ENCODE measurements around the gene INPP5B. TPM values are rescaled to one million over a fixed set of nuclear protein-coding genes. Genes with fewer than 3 reads are reported as not detected.
"Not testable (repeated sequence)": the region's sequence is repeated elsewhere in the genome, so short reads cannot be mapped to it uniquely, and the experiment has no call there.

INPP5B gene
- total and polyA plus RNA-seq, 2 donors: 26.9 to 27.8 TPM

DNA sequence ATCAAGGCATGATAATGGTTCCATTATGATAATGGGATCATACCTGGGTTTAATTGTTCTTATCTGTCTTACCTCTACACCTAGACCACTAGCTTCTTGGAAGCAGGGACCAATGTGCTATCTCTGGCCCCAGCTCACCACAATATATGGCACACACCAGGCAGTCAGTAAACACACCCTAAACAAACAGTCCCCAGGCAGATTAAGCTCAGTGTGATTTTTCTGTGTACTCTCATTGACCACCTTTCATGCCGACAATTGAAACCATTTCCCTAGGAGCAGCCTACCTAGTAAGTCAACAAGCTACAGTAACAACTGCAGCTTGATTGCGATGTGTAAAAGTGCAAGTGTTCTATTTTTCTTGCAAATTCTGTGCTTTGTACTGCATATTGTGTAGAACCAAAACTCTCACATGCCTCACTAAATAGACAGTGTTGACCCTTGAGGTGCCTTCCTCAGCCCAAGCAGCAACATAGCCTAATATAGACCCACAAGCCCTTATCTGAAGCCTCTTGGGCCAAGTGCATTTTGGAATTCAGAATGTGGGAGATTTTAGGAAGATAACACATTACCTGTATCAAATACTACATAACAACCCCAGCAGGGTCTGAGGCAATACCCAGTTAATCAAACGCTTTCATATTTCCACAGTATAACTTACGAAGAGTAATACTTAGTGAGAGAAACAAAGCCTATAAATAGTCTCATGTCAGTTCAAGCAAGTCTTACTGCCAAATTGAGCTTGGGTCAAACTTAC, 32.0 kb downstream of the INPP5B start:
- no peak overlapping the region for H3K27ac ChIP-seq (ENCODE audit: low read depth)
- H3K4me3 ChIP-seq (ENCODE audit: low read depth, low read length): no peak overlapping the region

DNA sequence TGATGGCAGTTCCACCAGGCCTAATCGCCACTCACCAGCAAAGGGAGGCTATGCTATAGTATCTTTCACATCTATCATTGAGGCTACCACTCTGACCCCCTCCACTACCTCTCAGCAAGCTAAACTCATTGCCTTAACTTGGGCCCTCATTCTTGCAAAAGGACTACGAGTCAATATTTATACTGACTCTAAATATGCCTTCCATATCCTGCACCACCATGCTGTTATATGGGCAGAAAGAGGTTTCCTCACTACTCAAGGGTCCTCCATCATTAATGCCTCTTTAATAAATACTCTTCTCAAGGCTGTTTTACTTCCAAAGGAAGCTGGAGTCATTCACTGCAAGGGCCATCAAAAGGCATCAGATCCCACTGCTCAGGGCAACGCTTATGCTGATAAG, 35.4 kb downstream of the INPP5B start:
- not testable (repeated sequence) for H3K4me3 ChIP-seq (ENCODE audit: low read depth, low read length); H3K4me1 ChIP-seq (ENCODE audit: insufficient read depth); H3K36me3 ChIP-seq (ENCODE audit: insufficient read depth); H3K27ac ChIP-seq (ENCODE audit: low read depth); DNase-seq (ENCODE audit: extremely low spot score)
- 92% methylated on average over 3 of the region's 3 CpGs for WGBS

More for the DNA sequence above, 32.0 kb downstream of the INPP5B start:
- 76% methylated on average over 4 of the region's 4 CpGs for WGBS
- DNase-seq (ENCODE audit: extremely low spot score): no peak
- Histone ChIP-seq H3K4me1 (ENCODE audit: insufficient read depth) (no peaks in the 10 kb centered on the region), H3K36me3 (ENCODE audit: insufficient read depth) (no peaks in the 10 kb centered on the region)

DNA sequence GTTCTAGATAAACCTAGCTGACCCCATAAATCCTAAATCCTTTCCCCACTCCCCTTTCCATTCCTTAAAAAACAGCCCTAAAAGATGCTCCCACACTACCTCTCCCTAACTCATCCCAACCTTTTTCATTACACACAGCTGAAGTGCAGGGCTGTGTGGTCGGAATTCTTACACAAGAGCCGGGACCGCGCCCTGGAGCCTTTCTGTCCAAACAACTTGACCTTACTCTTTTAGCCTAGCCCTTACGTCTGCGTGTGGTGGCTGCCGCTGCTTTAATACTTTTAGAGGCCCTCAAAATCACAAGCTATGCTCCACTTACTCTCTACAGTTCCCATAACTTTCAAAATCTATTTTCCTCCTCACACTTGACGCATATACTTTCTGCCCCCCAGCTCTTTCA, 36.0 kb downstream of the INPP5B start:
- H3K36me3 ChIP-seq (ENCODE audit: insufficient read depth); DNase-seq (ENCODE audit: extremely low spot score); H3K27ac ChIP-seq (ENCODE audit: low read depth); H3K4me3 ChIP-seq (ENCODE audit: low read depth, low read length); H3K4me1 ChIP-seq (ENCODE audit: insufficient read depth): not testable (repeated sequence)
- 74% methylated on average over 8 of the region's 8 CpGs for WGBS

DNA sequence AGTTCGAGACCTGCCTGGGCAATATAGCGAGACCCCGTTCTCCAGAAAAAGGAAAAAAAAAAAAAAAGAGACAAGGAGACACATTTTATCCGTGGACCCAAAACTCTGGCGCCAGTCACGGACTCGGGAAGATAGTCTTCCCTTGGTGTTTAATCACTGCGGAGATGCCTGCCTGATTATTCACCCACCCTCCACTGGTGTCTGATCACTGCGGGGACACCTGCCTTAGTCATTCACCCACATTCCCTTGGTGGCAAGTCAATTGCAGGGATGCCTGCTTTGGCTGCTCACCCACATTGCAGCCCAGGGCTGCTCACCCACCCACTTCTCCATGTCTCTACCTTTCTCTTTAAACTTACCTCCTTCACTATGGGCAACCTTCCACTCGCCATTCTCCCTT, 38.3 kb downstream of the INPP5B start:
- not testable (repeated sequence) for H3K4me1 ChIP-seq (ENCODE audit: insufficient read depth); DNase-seq (ENCODE audit: extremely low spot score); H3K27ac ChIP-seq (ENCODE audit: low read depth); H3K36me3 ChIP-seq (ENCODE audit: insufficient read depth); H3K4me3 ChIP-seq (ENCODE audit: low read depth, low read length)
- WGBS: 96% methylated on average over 10 of the region's 10 CpGs

DNA sequence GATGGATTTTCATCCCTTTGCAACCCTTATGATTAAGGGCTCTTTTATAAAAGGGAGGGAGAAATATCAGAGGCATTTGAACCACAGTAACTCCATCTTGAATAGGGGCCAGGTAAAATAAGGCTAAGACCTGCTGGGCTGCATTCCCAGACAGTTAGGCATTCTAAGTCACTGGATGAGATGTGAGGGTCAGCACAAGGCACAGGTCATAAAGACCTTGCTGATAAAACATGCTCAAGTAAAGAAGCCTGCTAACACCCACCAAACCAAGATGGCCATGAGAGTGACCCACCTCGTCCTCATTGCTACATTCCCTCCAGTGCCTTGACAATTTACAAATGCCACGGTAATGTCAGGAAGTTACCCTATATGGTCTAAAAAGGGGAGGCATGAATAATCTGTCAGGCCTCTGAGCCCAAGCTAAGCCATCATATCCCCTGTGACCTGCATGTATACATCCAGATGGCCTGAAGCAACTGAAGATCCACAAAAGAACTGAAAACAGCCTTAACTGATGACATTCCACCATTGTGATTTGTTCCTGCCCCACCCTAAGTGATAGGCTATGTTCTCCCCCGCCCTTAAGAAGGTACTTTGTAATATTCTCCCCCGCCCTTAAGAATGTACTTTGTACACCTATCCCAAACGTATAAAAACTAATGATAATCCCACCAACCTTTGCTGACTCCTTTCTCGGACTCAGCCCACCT, 39.3 kb downstream of the INPP5B start:
- not testable (repeated sequence) for H3K4me3 ChIP-seq (ENCODE audit: low read depth, low read length); H3K27ac ChIP-seq (ENCODE audit: low read depth); DNase-seq (ENCODE audit: extremely low spot score); H3K36me3 ChIP-seq (ENCODE audit: insufficient read depth); H3K4me1 ChIP-seq (ENCODE audit: insufficient read depth)
- WGBS: 96% methylated on average over 6 of the region's 6 CpGs

DNA sequence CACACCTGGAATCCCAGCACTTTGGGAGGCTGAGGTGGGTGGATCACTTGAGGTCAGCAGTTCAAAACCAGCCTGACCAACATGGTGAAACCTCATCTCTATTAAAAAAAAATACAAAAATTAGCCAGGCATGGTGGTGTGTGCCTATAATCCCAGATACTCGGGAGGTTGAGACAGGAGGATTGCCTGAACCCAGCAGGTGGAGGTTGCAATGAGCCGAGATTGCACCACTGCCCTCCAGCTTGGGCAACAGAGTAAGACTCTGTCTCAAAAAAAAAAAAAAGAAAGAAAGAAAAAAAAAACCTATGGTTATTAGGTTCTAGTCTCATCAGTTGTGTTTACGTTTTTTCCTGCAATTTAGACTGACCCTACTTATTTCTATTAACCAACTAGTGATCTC, 40.3 kb downstream of the INPP5B start:
- H3K4me3 ChIP-seq (ENCODE audit: low read depth, low read length); H3K27ac ChIP-seq (ENCODE audit: low read depth); H3K4me1 ChIP-seq (ENCODE audit: insufficient read depth); DNase-seq (ENCODE audit: extremely low spot score); H3K36me3 ChIP-seq (ENCODE audit: insufficient read depth): not testable (repeated sequence)
- 98% methylated on average over 3 of the region's 3 CpGs for WGBS

DNA sequence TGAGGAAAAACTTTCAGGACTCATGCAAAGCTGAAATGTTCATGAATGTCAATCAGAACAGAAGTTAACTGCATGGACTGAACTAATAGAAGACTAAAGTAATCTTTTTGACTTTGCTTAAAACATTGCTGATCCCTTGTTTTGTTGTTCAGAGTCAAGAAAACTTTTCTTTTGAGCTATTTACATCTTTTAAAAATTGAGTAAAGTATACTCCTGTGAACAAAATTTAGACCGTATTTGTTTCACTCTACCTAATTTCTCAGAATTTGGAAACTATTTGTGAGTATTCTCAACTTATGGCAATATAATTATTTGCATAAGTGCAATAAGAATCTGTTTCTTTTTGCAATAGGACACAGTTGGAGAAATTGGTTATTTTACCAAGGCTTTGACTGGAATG, 41.1 kb downstream of the INPP5B start:
- Histone ChIP-seq H3K4me1 (ENCODE audit: insufficient read depth) (no peaks in the 10 kb centered on the region), H3K36me3 (ENCODE audit: insufficient read depth) (no peaks in the 10 kb centered on the region), H3K4me3 (ENCODE audit: low read depth, low read length) (no peak overlapping the region), H3K27ac (ENCODE audit: low read depth) (no peak overlapping the region)
- WGBS: 98% methylated on average over 1 of the region's 1 CpG
- DNase-seq (ENCODE audit: extremely low spot score): no peak

DNA sequence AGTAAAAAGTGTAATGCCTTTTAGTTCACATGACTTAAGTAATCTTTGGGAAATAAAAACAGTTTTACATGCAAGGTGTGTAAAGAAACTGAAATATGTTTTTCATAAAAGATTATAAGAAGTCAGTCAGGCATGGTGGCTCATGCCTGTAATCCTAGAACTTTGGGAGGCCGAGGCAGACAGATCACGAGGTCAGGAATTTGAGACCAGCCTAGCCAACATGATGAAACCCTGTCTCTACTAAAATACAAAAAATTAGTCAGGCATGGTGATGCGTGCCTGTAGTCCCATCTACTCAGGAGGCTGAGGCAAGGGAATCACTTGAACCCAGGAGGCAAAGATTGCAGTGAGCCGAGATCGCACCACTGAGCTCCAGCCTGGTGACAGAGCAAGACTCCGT, 42.9 kb downstream of the INPP5B start:
- H3K4me3 ChIP-seq (ENCODE audit: low read depth, low read length); DNase-seq (ENCODE audit: extremely low spot score); H3K4me1 ChIP-seq (ENCODE audit: insufficient read depth); H3K36me3 ChIP-seq (ENCODE audit: insufficient read depth); H3K27ac ChIP-seq (ENCODE audit: low read depth): not testable (repeated sequence)
- 95% methylated on average over 6 of the region's 6 CpGs for WGBS

DNA sequence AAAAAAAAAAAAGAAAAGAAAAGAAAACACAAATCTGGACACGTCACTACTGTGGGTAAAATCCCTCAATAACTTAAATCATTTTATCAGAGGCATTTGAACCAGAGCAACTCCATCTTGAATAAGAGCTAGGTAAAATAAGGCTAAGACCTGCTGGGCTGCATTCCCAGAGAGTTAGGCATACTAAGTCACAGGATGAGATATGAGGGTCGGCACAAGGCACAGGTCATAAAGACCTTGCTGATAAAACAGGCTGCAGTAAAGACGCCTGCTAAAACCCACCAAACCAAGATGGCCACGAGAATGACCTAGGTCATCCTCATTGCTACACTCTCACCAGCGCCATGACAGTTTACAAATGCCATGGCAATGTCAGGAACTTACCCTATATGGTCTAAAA, 43.9 kb downstream of the INPP5B start:
- 82% methylated on average over 5 of the region's 5 CpGs for WGBS
- Histone ChIP-seq H3K27ac (ENCODE audit: low read depth) (no peak overlapping the region), H3K4me3 (ENCODE audit: low read depth, low read length) (no peak overlapping the region), H3K4me1 (ENCODE audit: insufficient read depth) (no peaks in the 10 kb centered on the region), H3K36me3 (ENCODE audit: insufficient read depth) (no peaks in the 10 kb centered on the region)
- no peak for DNase-seq (ENCODE audit: extremely low spot score)

DNA sequence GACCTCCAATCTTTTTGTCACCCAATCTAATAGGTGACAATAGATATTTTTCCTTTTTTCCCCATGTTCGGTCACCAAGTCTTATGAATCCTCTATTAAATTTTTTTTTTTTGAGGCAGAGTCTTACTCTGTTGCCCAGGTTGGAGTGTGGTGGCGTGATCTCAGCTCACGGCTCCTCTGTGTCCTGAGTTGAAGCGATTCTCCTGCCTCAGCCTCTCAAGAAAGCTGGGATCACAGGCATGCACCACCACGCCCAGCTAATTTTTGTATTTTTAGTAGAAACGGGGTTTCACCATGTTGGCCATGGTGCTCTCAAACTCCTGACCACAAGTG, 45.0 kb downstream of the INPP5B start:
- Histone ChIP-seq H3K4me1 (ENCODE audit: insufficient read depth) (no peaks in the 10 kb centered on the region), H3K36me3 (ENCODE audit: insufficient read depth) (no peaks in the 10 kb centered on the region), H3K4me3 (ENCODE audit: low read depth, low read length) (no peak overlapping the region), H3K27ac (ENCODE audit: low read depth) (no peak overlapping the region)
- WGBS: 95% methylated on average over 6 of the region's 6 CpGs
- no peak for DNase-seq (ENCODE audit: extremely low spot score)

DNA sequence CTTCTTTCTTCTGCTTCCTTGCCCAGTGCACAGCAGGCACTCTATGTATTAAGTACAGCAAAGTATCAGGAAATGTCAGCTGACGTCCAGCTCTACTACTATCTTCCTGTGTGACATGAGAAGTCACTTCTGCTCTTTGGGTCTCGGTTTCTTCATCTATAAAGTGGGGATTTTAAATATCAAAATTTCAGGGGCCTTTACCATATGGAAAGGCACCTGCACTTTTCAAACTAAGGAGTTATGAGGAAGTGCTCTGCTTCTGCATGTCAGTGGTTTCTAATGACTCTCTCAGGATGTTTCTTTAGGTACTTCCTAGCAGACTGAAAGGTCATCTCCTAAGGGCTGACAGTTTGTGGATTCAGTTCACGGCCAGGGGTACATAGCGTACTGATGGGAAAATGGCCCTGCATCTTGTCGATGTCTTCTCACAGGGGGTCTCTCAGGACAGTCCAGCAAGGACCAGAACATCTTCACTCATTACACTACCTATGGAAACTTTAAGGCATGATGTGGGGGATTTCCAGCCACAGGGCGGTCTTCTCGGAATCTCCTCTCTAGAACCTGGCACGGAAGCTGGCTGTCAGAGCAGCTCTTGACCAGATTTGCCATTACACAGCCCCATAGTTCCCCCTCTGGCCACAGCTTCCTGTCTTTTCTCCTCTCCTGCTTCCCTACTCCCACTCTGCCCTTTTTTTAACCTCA, 45.5 kb downstream of the INPP5B start:
- H3K4me3 ChIP-seq (ENCODE audit: low read depth, low read length): no peak overlapping the region
- H3K4me1 ChIP-seq (ENCODE audit: insufficient read depth): no peaks in the 10 kb centered on the region
- no peaks in the 10 kb centered on the region for H3K36me3 ChIP-seq (ENCODE audit: insufficient read depth)
- WGBS: 82% methylated on average over 8 of the region's 8 CpGs
- no peak for DNase-seq (ENCODE audit: extremely low spot score)
- no peak overlapping the region for H3K27ac ChIP-seq (ENCODE audit: low read depth)

DNA sequence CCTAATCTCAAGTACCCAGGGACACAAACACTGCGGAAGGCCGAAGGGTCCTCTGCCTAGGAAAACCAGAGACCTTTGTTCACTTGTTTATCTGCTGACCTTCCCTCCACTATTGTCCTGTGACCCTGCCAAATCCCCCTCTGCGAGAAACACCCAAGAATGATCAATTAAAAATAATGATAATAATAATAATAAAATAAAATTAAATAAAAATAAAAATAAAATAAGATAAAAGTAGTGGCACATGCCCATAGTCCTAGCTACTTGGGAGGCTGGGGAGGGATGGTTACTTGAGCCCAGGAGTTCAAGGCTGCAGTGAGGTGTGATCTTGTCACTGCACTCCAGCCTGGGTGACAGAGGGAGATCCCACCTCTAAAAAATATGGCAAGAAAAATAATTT, 49.3 kb downstream of the INPP5B start:
- H3K27ac ChIP-seq (ENCODE audit: low read depth); H3K36me3 ChIP-seq (ENCODE audit: insufficient read depth); H3K4me1 ChIP-seq (ENCODE audit: insufficient read depth); H3K4me3 ChIP-seq (ENCODE audit: low read depth, low read length); DNase-seq (ENCODE audit: extremely low spot score): not testable (repeated sequence)
- WGBS: over 99% methylated on average over 3 of the region's 3 CpGs

DNA sequence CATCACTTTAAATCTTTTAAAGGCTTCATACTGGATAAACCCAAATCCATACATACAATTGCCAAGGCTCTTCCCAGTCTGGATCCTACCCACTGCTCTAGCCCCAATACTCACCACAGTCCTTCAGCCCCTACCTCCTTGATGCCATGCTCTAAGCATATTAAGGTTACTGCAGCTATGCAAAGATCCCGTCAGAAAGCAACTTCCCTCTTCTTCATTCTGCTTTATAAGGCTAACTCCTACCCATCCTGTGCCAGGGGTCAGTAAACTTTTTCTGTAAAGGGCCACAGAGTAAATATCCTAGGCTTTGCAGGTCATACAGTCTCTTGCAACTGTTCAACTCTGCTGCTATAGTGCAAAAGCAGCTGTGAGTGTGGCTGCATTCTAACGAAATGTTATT, 53.2 kb downstream of the INPP5B start:
- DNase-seq (ENCODE audit: extremely low spot score): no peak
- Histone ChIP-seq H3K4me1 (ENCODE audit: insufficient read depth) (no peaks in the 10 kb centered on the region), H3K27ac (ENCODE audit: low read depth) (no peak overlapping the region), H3K4me3 (ENCODE audit: low read depth, low read length) (no peak overlapping the region), H3K36me3 (ENCODE audit: insufficient read depth) (peaks cover 4% of the 10 kb centered on the region)
- 92% methylated on average over 2 of the region's 2 CpGs for WGBS
